PC-9 (cell line): ENCODE measurements around the gene ZCCHC7.

Experiments used
- EZH2 ChIP-seq: fragments of 200-600 bp; sonication (generic); IDR thresholded peaks from 2 replicates; pipeline ENCODE4 v1.8.0; 2017; ENCODE audit warnings: antibody characterized with exemption, low read depth
- TF ChIP-seq, protein P1 (sequence below): fragments of 200-600 bp; sonication (generic); conservative IDR thresholded peaks from 2 replicates; pipeline ENCODE4 v1.6.1; 2017; ENCODE audit warnings: mixed run types, antibody characterized with exemption, mild to moderate bottlenecking, moderate library complexity

DNA sequence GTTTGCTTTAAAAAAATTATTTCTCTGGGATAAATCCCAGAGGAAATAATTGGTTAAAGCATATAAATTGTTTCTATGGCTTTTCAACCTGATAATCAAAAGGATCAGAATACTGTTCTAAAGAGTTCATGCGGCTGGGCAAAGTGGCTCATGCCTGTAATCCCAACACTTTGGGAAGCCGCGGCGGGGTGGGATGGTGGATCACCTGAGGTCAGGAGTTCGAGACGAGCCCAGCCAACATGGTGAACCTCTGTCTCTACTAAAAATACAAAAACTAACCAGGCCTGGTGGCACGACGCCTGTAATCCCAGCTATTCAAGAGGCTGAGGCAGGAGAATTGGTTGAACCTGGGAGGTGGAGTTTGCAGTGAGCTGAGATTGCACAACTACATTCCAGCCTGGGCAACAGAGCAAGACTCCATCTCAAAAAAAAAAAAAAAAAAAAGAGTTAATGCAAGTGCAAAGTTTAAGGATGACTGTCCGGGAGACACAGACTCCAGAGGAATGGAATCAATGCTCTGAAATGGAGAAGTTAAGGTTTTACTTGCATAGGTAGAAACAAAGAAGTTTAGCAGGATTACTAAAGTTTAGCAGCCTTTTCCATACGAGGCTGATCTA is 285.5 kb downstream of the ZCCHC7 start:
- TF ChIP-seq, protein P1, sequence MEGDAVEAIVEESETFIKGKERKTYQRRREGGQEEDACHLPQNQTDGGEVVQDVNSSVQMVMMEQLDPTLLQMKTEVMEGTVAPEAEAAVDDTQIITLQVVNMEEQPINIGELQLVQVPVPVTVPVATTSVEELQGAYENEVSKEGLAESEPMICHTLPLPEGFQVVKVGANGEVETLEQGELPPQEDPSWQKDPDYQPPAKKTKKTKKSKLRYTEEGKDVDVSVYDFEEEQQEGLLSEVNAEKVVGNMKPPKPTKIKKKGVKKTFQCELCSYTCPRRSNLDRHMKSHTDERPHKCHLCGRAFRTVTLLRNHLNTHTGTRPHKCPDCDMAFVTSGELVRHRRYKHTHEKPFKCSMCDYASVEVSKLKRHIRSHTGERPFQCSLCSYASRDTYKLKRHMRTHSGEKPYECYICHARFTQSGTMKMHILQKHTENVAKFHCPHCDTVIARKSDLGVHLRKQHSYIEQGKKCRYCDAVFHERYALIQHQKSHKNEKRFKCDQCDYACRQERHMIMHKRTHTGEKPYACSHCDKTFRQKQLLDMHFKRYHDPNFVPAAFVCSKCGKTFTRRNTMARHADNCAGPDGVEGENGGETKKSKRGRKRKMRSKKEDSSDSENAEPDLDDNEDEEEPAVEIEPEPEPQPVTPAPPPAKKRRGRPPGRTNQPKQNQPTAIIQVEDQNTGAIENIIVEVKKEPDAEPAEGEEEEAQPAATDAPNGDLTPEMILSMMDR: no peak
- no peak for TF ChIP-seq EZH2
